SU-DHL-6 (cell line): ENCODE data around the gene CEP126.

Experiments used
- EZH2phosphoT487 ChIP-seq: fragments of 200-600 bp; sonication (generic), shearing (Covaris generic); conservative IDR thresholded peaks from 2 replicates; pipeline ENCODE4 v1.6.1; 2018; ENCODE audit warnings: mild to moderate bottlenecking, antibody characterized with exemption, low read length, moderate library complexity, mixed read lengths
- TF ChIP-seq, protein P1 (sequence below): fragments of 200-600 bp; sonication (generic); IDR thresholded peaks from one replicate; pipeline ENCODE4 v1.5.1; 2017; ENCODE audit warnings: antibody characterized with exemption, mild to moderate bottlenecking, low read length, moderate library complexity; ENCODE audit not compliant: insufficient read depth, poor library complexity, severe bottlenecking

DNA sequence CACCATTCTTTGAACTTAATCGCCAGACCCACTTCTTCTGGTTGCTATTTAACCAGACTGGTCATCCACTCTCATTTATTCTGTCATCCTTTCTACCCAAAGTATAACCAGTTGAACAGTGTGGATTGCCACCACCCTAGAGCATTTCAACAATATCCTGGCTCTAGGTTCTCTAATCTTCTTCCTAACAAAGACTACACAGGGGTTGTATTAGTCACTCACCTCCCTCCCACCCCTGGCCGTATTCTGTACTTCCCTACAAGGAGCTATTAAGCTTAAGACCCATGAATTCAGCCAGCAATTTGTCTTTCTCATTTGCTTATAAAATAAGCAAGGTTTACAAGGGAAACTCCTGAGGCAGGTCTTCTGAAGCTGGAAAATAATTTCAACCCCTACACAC lies 46.9 kb upstream of the CEP126 start:
- TF ChIP-seq EZH2phosphoT487, result no peak
- TF ChIP-seq, protein P1, sequence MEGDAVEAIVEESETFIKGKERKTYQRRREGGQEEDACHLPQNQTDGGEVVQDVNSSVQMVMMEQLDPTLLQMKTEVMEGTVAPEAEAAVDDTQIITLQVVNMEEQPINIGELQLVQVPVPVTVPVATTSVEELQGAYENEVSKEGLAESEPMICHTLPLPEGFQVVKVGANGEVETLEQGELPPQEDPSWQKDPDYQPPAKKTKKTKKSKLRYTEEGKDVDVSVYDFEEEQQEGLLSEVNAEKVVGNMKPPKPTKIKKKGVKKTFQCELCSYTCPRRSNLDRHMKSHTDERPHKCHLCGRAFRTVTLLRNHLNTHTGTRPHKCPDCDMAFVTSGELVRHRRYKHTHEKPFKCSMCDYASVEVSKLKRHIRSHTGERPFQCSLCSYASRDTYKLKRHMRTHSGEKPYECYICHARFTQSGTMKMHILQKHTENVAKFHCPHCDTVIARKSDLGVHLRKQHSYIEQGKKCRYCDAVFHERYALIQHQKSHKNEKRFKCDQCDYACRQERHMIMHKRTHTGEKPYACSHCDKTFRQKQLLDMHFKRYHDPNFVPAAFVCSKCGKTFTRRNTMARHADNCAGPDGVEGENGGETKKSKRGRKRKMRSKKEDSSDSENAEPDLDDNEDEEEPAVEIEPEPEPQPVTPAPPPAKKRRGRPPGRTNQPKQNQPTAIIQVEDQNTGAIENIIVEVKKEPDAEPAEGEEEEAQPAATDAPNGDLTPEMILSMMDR, result no peak
